Heart right ventricle (tissue), 16 donors: ENCODE results near the gene ABHD11. TPM values are rescaled to one million over a fixed set of nuclear protein-coding genes. Genes with fewer than 3 reads are reported as not detected.

Source experiments
- ATAC-seq, 8 donors: fragments of 200-7000 bp; cut with Tn5 transposase; one replicate each; pipeline ENCODE4 v1.9.1; 2020; ENCODE audit warnings: mild to moderate bottlenecking in 8 of 8, moderate library complexity in 8 of 8, moderate number of reproducible peaks in 1 of 8
- DNase-seq, 2 donors: peaks; one replicate each; pipeline ENCODE4 v3.0.0-alpha.2; 2020
- H3K27ac ChIP-seq, 10 donors: fragments of 200-600 bp; sonication (generic) in 2 of 10; one replicate each; pipeline versions ENCODE4 v1.5.0 to v1.8.0; 2020 to 2022; ENCODE audit warnings: mild to moderate bottlenecking in 3 of 10
- H3K27me3 ChIP-seq, 7 donors: fragments of 200-600 bp; one replicate each; pipeline ENCODE4 v1.8.0; 2021 to 2022; ENCODE audit warnings: mild to moderate bottlenecking in 2 of 7
- H3K36me3 ChIP-seq, 9 donors: fragments of 200-600 bp; sonication (generic) in 1 of 9; one replicate each; pipeline versions ENCODE4 v1.5.0 to v1.8.0; 2020 to 2022; ENCODE audit warnings: mild to moderate bottlenecking in 2 of 9
- H3K4me1 ChIP-seq, 9 donors: fragments of 200-600 bp; sonication (generic) in 1 of 9; one replicate each; pipeline versions ENCODE4 v1.5.0 to v1.8.0; 2020 to 2022; ENCODE audit warnings: mild to moderate bottlenecking in 4 of 9
- H3K4me3 ChIP-seq, 10 donors: fragments of 200-600 bp; sonication (generic) in 2 of 10; one replicate each; pipeline versions ENCODE4 v1.5.0 to v1.8.0; 2020 to 2022; ENCODE audit warnings: mild to moderate bottlenecking in 7 of 10, moderate library complexity in 2 of 10
- H3K9me3 ChIP-seq, 11 donors: fragments of 200-600 bp in 10 of 11; sonication (generic) in 2 of 11; one replicate each; pipeline versions ENCODE4 v1.5.0 to v1.8.0; 2013 to 2022; ENCODE audit warnings: mild to moderate bottlenecking in 2 of 11, control low read depth in 1 of 11, moderate library complexity in 1 of 11
- CTCF ChIP-seq, 9 donors: fragments of 200-600 bp; sonication (generic) in 2 of 9; IDR thresholded peaks; one replicate each; pipeline versions ENCODE4 v1.5.0 to v1.8.0; 2021 to 2022; ENCODE audit warnings: antibody characterized with exemption in 9 of 9, mild to moderate bottlenecking in 5 of 9, moderate library complexity in 1 of 9
- WGBS, 2 donors: extraction: QIAGEN DNeasy Blood & Tissue Kit; methylation state at CpG; one replicate each; pipeline ENCODE4 v1.1.7; 2013; ENCODE audit warnings: inconsistent platforms in 1 of 2; 5-methylcytosine and 5-hydroxymethylcytosine counted together
- intact Hi-C, 10 donors: fragments of 100-400 bp; cut with DNase I; formaldehyde crosslinking; loops; one replicate each; pipeline versions ENCODE4 v1.11.1 to v1.14.2; 2022
- polyA plus RNA-seq, 2 donors: library from polyadenylated mRNA; stranded (reverse); fragments of 200-250 nt; gene quantifications; one replicate each; pipeline ENCODE4 v1.2.3, GENCODE V29; 2013
- total RNA-seq, 10 donors: library from RNA; stranded (reverse); fragmentation: NEBNext Ultra II Directional in 3 of 10; extraction: Animal tissue kit (Norgen Biotek cat#: 25700) in 3 of 10; gene quantifications; one replicate each; pipeline versions ENCODE4 v1.2.1 to v1.2.4, GENCODE V29; 2021 to 2023
- donor health status: Arrhythmogenic right ventricular cardiomyopathy.
- donor health status: ischemic (EF 13 %, LVEDD 7.1; RV severe dilation, severe dysfunction).
- donor health status: healthy with polysubstance abuse.
- donor health status: DM: no; HTN: yes; CAD: no.
- donor health status: DM: no; HTN: no; CAD: no.
- donor health status: ischemic (EF 25% LVEDD 6.9; RV normal size, moderate dysfunction).
- donor health status: ischemic (EF 25% LVEDD 5.7; RV mildly dilated, moderate dysfunction).
- donor health status: healthy.
- donor health status: DM: yes; HTN: yes; CAD: no.
- donor health status: Ischemic cardiomyopathy.
- donor health status: ischemic (EF 35%, LVEDD 5.7; RV mildly dilated, moderate dysfunction).
- donor health status: nonischemic (EF 11% LVEDD 7.7; RV severe dilation, severe dysfunction).
- donor health status: DM: yes; HTN: yes; CAD: no.
- donor health status: PGD.
- donor health status: ischemic (EF 29% LVEDD 5.4; RV normal size, mild dysfunction).
- donor health status: nonischemic (EF 23%, LVEDD 6.1; RV moderate dilation, normal function).

ABHD11 gene
- total and polyA plus RNA-seq, 12 donors = 20.0 to 36.8 (median 29.6) TPM

- H3K27me3 ChIP-seq = no peaks in the 10 kb centered on the region
- TF ChIP-seq CTCF (IDR thresholded peaks at IDR 0.05) = no peak
- 85 to 90% methylated on average over 7 of the region's 7 CpGs for WGBS, 2 donors
- H3K9me3 ChIP-seq = no peaks in the 10 kb centered on the region
- intact Hi-C loops = no loop called here
- no peaks in the 10 kb centered on the region for H3K4me1 ChIP-seq
- ATAC-seq = no peak
- no peak overlapping the region for H3K27ac ChIP-seq
- no peak overlapping the region for H3K4me3 ChIP-seq
- no peak for DNase-seq
- H3K36me3 ChIP-seq = no peaks in the 10 kb centered on the region
Measured at GRCh38 chr7:73758581-73759138, 20.1 kb upstream of the ABHD11 start.

DNA sequence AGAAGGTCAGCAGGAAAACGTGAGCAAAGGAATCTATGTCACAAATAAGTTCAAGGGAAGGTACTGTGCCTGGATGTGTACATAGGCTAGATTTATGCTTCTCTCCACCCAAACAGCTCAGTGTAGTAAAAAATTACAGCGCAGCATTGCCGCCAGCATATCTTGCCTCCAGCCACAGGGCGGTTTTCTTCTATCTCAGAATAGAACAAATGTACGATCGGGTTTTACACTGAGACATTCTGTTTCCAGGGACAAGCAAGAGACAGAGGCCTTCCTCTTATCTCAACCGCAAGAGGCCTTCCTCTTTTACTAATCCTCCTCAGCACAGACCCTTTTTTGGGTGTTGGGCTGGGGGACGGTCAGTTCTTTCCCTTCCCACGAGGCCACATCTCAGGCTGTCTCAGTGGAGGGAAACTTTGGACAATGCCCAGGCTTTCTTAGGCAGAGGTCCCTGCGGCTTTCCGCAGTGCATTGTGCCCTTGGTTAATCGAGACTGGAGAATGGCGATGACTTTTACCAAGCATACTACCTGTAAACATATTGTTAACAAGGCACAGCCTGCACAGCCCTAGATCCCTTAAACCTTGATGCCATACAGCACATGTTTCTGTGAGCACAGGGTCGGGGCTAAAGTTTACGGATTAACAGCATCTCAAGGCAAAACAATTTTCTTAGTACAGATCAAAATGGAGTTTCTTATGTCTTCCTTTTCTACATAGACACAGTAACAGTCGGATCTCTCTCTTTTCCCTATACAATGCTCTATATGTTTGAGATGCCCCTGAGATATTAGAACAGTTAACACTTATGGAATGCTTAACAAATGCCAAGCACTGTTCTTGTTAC lies 11.6 kb upstream of the ABHD11 start:
- DNase-seq (no peak), ATAC-seq (no peak)
- 74 to 76% methylated on average over 16 of the region's 16 CpGs for WGBS, 2 donors
- Histone ChIP-seq H3K9me3 (no peaks in the 10 kb centered on the region), H3K27me3 (no peaks in the 10 kb centered on the region), H3K36me3 (no peaks in the 10 kb centered on the region), H3K4me3 (no peak overlapping the region), H3K27ac (no peak overlapping the region), H3K4me1 (peaks cover 0 to 5% (median 0%) of the 10 kb centered on the region in 9 donors)
- TF ChIP-seq CTCF (IDR thresholded peaks at IDR 0.05) = no peak
- intact Hi-C loops = loop anchor here in 1 of 10 donors (10.0 kb wide), 1 partner anchor 105 kb away; no protein-coding TSS in a partner anchor

- WGBS, 2 donors = 39 to 57% methylated on average over 4 of the region's 4 CpGs
- H3K9me3 ChIP-seq = no peaks in the 10 kb centered on the region
- no peaks in the 10 kb centered on the region for H3K27me3 ChIP-seq
- intact Hi-C loops = loop anchor here in 1 of 10 donors (10.0 kb wide), 1 partner anchor 108 kb away; no protein-coding TSS in a partner anchor
- no peak for DNase-seq
- peaks cover 0 to 9% (median 4%) of the 10 kb centered on the region in 9 donors for H3K4me1 ChIP-seq
- H3K4me3 ChIP-seq = no peak overlapping the region
- no peak overlapping the region for H3K27ac ChIP-seq
- ATAC-seq = peak in 3 of 8 donors; percentile 14 to 41 (median 35)
- no peaks in the 10 kb centered on the region for H3K36me3 ChIP-seq
- TF ChIP-seq CTCF (IDR thresholded peaks at IDR 0.05) = no peak
Measured at GRCh38 chr7:73746378-73746777, 7.8 kb upstream of the ABHD11 start.

GRCh38 chr7:73742753-73743641 lies 4.4 kb upstream of the ABHD11 start:
- Histone ChIP-seq H3K4me3 (no peak overlapping the region), H3K4me1 (peaks cover under 1 to 18% (median 7%) of the 10 kb centered on the region in 9 donors), H3K27ac (no peak overlapping the region), H3K36me3 (no peaks in the 10 kb centered on the region), H3K9me3 (no peaks in the 10 kb centered on the region), H3K27me3 (no peaks in the 10 kb centered on the region)
- no peak for TF ChIP-seq CTCF (IDR thresholded peaks at IDR 0.05)
- no peak for ATAC-seq
- no peak for DNase-seq
- intact Hi-C loops = loop anchor here in 1 of 10 donors (10.0 kb wide), 1 partner anchor 112 kb away; no protein-coding TSS in a partner anchor
- 35 to 39% methylated on average over 35 of the region's 35 CpGs for WGBS, 2 donors
